Suprapubic skin (tissue), 4 donors: ENCODE results near the gene ASS1. TPM values are rescaled to one million over a fixed set of nuclear protein-coding genes. Genes with fewer than 3 reads are reported as not detected.

ENCODE experiments used
- DNase-seq, 2 donors: peaks; one replicate each; pipeline ENCODE4 v3.0.0-alpha.2; 2019; ENCODE audit warnings: low spot score in 2 of 2
- H3K27ac ChIP-seq: fragments of 200-600 bp; sonication (generic); one replicate; pipeline ENCODE4 v1.5.1; 2019
- H3K27me3 ChIP-seq: fragments of 200-600 bp; sonication (generic); one replicate; pipeline ENCODE4 v1.5.1; 2019
- H3K36me3 ChIP-seq: fragments of 200-600 bp; sonication (generic); one replicate; pipeline ENCODE4 v1.5.1; 2019
- H3K4me1 ChIP-seq: fragments of 200-600 bp; sonication (generic); one replicate; pipeline ENCODE4 v1.5.1; 2019
- H3K4me3 ChIP-seq: fragments of 200-600 bp; sonication (generic); one replicate; pipeline ENCODE4 v1.5.1; 2019; ENCODE audit warnings: mild to moderate bottlenecking
- H3K9me3 ChIP-seq: fragments of 200-600 bp; sonication (generic); one replicate; pipeline ENCODE4 v1.5.1; 2019
- EP300 ChIP-seq: sonication (generic); formaldehyde crosslinking; IDR thresholded peaks from one replicate; pipeline ENCODE4 v1.6.1; 2017; ENCODE audit warnings: antibody characterized with exemption
- POLR2A ChIP-seq, 2 donors: fragments of 450-650 bp; IDR thresholded peaks; one replicate each; pipeline ENCODE4 v1.6.1; 2017; ENCODE audit warnings: antibody characterized with exemption in 2 of 2, mild to moderate bottlenecking in 2 of 2, moderate library complexity in 2 of 2
- POLR2AphosphoS5 ChIP-seq, 3 donors: sonication (generic); formaldehyde crosslinking; IDR thresholded peaks; one replicate each; pipeline ENCODE4 v1.6.1; 2017; ENCODE audit warnings: antibody characterized with exemption in 3 of 3
- WGBS: methylation state at CpG from one replicate; pipeline ENCODE4 v1.1.5; 2018; 5-methylcytosine and 5-hydroxymethylcytosine counted together
- total RNA-seq, 4 donors: library from RNA; depleted of rRNA; stranded (reverse); fragments of >200 nt; gene quantifications; one replicate each; pipeline ENCODE4 v1.1.0, GENCODE V29; 2016
- TF ChIP-seq, protein P1 (sequence below), 2 donors: fragments of 200-600 bp in 1 of 2; fragments of 450-650 bp in 1 of 2; sonication (generic) in 1 of 2; IDR thresholded peaks; one replicate each; pipeline ENCODE4 v1.5.1; 2016 to 2019; ENCODE audit warnings: antibody characterized with exemption in 2 of 2, mild to moderate bottlenecking in 1 of 2, moderate library complexity in 1 of 2

Gene ASS1
- total RNA-seq, 4 donors from 2014 or later: 107 to 225 (median 163) TPM

DNA sequence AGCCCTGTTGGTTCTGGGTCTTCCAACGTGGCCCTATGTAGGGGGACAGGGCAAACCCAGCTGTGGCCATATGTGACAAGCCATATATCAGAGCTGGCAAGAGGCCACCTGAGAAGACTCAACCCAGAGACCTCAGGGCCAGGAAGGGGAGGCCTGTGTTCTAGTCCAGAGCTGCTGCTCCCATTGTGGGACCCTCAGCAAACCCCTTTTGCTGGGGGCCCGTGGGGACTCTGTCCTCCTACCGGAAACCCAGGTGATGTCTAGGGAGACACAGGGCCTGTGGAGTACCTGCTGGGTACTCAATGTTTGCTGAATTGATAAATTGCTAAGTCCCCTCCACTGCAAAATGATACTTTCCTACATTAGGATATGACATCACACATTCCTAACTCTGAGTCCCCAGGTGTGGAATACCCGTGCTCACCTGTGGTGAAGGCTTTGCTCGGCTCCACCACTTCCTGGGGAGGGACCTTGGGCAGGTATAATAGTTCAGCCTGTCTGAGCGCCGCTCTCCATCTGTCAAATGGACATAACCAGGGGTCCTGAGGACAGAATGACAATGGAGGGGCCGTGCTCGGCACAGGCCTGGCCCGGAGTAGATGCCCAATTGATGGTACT lies 38.4 kb upstream of the ASS1 start:
- Histone ChIP-seq H3K27me3 (no peaks in the 10 kb centered on the region), H3K4me1 (no peaks in the 10 kb centered on the region), H3K27ac (no peak overlapping the region), H3K36me3 (no peaks in the 10 kb centered on the region), H3K4me3 (no peak overlapping the region), H3K9me3 (no peaks in the 10 kb centered on the region)
- TF ChIP-seq, protein P1, sequence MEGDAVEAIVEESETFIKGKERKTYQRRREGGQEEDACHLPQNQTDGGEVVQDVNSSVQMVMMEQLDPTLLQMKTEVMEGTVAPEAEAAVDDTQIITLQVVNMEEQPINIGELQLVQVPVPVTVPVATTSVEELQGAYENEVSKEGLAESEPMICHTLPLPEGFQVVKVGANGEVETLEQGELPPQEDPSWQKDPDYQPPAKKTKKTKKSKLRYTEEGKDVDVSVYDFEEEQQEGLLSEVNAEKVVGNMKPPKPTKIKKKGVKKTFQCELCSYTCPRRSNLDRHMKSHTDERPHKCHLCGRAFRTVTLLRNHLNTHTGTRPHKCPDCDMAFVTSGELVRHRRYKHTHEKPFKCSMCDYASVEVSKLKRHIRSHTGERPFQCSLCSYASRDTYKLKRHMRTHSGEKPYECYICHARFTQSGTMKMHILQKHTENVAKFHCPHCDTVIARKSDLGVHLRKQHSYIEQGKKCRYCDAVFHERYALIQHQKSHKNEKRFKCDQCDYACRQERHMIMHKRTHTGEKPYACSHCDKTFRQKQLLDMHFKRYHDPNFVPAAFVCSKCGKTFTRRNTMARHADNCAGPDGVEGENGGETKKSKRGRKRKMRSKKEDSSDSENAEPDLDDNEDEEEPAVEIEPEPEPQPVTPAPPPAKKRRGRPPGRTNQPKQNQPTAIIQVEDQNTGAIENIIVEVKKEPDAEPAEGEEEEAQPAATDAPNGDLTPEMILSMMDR (IDR thresholded peaks at IDR 0.05): no peak
- TF ChIP-seq POLR2A (IDR thresholded peaks at IDR 0.05): no peak
- no peak for TF ChIP-seq POLR2AphosphoS5 (IDR thresholded peaks at IDR 0.05)
- 85% methylated on average over 7 of the region's 10 CpGs for WGBS
- DNase-seq: no peak

DNA sequence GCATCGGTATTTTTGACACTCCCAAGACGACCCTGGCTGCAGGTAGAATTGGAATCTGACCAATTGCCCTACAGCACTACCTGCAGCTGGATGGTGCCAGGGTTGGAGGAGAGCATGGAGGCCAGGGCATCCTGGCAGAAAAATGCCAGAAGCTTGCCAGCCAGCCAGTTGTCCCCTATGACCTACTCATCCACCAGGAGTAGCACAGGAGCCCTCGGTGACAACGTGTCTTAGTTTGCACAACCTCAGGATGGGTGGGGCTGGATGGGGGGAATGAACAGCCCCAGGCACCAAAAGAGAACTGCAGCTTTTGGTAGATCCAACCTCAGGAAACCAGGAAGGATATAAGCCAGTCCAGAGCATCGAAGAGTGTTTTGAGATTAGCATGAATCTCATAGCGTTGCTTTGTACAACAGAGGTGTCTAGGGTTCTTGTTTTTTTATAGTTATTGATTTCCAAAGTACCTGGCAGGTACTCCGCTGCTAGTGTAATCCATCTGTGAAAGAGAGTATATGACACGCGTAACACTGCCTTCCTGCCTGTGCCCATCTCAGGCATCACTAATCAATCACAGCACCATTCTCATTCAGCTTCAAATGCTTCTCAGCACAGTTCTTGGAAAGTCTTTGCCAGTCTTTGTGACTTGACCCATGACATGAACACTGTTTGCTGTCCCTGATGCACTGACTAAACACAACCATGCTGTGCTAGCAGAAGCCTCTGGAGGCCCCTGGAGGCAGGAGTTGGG lies 36.7 kb upstream of the ASS1 start:
- H3K27ac ChIP-seq: no peak overlapping the region
- DNase-seq: no peak
- TF ChIP-seq POLR2A (IDR thresholded peaks at IDR 0.05): no peak
- H3K27me3 ChIP-seq: no peaks in the 10 kb centered on the region
- no peaks in the 10 kb centered on the region for H3K9me3 ChIP-seq
- no peaks in the 10 kb centered on the region for H3K4me1 ChIP-seq
- no peak overlapping the region for H3K4me3 ChIP-seq
- WGBS: 76% methylated on average over 9 of the region's 9 CpGs
- no peaks in the 10 kb centered on the region for H3K36me3 ChIP-seq

DNA sequence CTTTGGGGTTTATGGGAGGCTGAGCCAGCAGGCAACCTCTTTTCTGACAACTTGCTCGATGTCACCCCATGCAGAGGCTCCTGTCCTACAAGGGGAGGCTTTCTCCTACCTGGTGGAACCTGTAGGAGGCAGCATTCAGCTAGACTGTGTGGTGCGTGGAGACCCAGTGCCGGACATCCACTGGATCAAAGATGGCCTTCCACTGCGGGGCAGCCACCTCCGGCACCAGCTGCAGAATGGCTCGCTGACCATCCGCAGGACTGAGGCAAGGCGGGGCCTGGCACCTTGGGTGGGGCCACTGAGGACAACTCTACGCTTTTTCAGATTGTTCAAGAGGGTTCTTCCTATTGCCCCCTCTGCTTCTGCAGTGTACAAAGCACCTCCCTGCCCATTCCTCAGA lies 36.1 kb upstream of the ASS1 start:
- Histone ChIP-seq H3K9me3 (no peaks in the 10 kb centered on the region), H3K4me3 (no peak overlapping the region), H3K27me3 (no peaks in the 10 kb centered on the region), H3K36me3 (no peaks in the 10 kb centered on the region), H3K27ac (no peak overlapping the region), H3K4me1 (no peaks in the 10 kb centered on the region)
- TF ChIP-seq, protein P1 (IDR thresholded peaks at IDR 0.05): no peak
- TF ChIP-seq POLR2A (IDR thresholded peaks at IDR 0.05) (no peak), POLR2AphosphoS5 (IDR thresholded peaks at IDR 0.05) (no peak), EP300 (no peak)
- no peak for DNase-seq
- 89% methylated on average over 9 of the region's 9 CpGs for WGBS

DNA sequence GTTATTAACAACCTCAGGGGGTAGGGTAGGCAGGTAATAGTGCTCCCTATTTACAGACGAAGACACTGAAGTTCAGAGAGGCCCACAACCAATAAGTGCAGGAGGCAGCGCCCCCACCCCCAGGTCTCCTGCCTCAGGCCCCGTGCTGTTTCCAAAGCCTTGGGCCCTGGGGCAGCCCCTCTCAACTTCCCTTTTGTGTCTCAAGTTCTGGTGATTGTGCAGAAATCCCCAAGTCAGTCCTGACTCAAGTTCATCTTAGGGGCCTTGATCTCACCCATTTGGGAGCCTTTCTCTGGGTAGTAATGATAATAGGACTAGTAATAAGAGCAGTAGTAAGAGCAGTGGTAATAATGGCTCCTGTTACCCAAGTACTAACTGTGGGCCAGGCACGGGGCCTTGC lies 35.5 kb upstream of the ASS1 start:
- H3K4me3 ChIP-seq: no peak overlapping the region
- 85% methylated on average over 4 of the region's 4 CpGs for WGBS

DNA sequence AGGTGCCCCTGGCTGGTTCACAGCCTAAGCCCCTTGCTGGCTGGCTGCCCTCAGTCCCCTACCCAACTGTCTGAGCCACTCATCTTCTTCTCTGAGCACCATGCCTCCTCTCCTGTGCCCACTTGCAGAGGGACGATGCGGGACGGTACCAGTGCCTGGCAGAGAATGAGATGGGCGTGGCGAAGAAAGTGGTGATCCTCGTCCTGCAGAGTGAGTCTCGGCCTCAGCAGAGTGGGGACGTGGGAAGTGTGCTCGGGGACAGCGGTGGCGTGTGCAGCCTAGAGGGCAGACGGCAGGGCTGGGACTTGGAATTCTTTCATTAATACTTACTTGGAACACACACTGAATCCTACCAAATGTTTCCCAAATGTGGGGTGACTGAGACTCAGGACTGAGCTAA lies 34.3 kb upstream of the ASS1 start:
- Histone ChIP-seq H3K9me3 (no peaks in the 10 kb centered on the region), H3K4me3 (no peak overlapping the region), H3K36me3 (no peaks in the 10 kb centered on the region), H3K27me3 (no peaks in the 10 kb centered on the region), H3K4me1 (no peaks in the 10 kb centered on the region), H3K27ac (no peak overlapping the region)
- 48% methylated on average over 12 of the region's 12 CpGs for WGBS
- no peak for TF ChIP-seq POLR2A (IDR thresholded peaks at IDR 0.05)
- TF ChIP-seq, protein P1 (IDR thresholded peaks at IDR 0.05): no peak
- TF ChIP-seq POLR2AphosphoS5 (IDR thresholded peaks at IDR 0.05): no peak
- no peak for TF ChIP-seq EP300
- DNase-seq: no peak

More for the DNA sequence above, 35.5 kb upstream of the ASS1 start:
- TF ChIP-seq POLR2AphosphoS5 (IDR thresholded peaks at IDR 0.05): no peak
- TF ChIP-seq POLR2A (IDR thresholded peaks at IDR 0.05): no peak
- no peak for TF ChIP-seq EP300
- TF ChIP-seq, protein P1 (IDR thresholded peaks at IDR 0.05): no peak
- Histone ChIP-seq H3K27me3 (no peaks in the 10 kb centered on the region), H3K9me3 (no peaks in the 10 kb centered on the region), H3K36me3 (no peaks in the 10 kb centered on the region), H3K27ac (no peak overlapping the region), H3K4me1 (no peaks in the 10 kb centered on the region)
- no peak for DNase-seq
